NCI-H82 treated with DMSO at 0.1 percent for 48 hours (cell line): ENCODE measurements around the gene RUNX1.

Source experiments
- DNase-seq: peaks from one replicate; lab custom pipeline; 2025; ENCODE audit not compliant: unreplicated experiment; lab: John Stamatoyannopoulos, UW

The RUNX1 gene

GRCh38 chr21:34859976-34860653 lies 189.0 kb downstream of the RUNX1 start:
- no peak for DNase-seq

- no peak for DNase-seq
Measured at GRCh38 chr21:34858559-34858958, 190.5 kb downstream of the RUNX1 start.

GRCh38 chr21:34857874-34858273 lies 191.2 kb downstream of the RUNX1 start:
- DNase-seq: no peak

GRCh38 chr21:34857122-34857713 lies 191.9 kb downstream of the RUNX1 start:
- no peak for DNase-seq

GRCh38 chr21:34852448-34852847 lies 196.7 kb downstream of the RUNX1 start:
- no peak for DNase-seq

- DNase-seq: no peak
Measured at GRCh38 chr21:34850166-34850690, 198.9 kb downstream of the RUNX1 start.

- DNase-seq: no peak
Measured at GRCh38 chr21:34846601-34847112, 202.4 kb downstream of the RUNX1 start.

- no peak for DNase-seq
Measured at GRCh38 chr21:34845521-34846451, 203.3 kb downstream of the RUNX1 start.

GRCh38 chr21:34844924-34845238 lies 204.2 kb downstream of the RUNX1 start:
- no peak for DNase-seq

- no peak for DNase-seq
Measured at GRCh38 chr21:34844013-34844923, 204.8 kb downstream of the RUNX1 start.

- no peak for DNase-seq
Measured at GRCh38 chr21:34843562-34843961, 205.5 kb downstream of the RUNX1 start.

GRCh38 chr21:34841154-34841553 lies 207.9 kb downstream of the RUNX1 start:
- no peak for DNase-seq

- no peak for DNase-seq
Measured at GRCh38 chr21:34840693-34841092, 208.4 kb downstream of the RUNX1 start.

- no peak for DNase-seq
Measured at GRCh38 chr21:34838956-34839820, 209.9 kb downstream of the RUNX1 start.

- DNase-seq: no peak
Measured at GRCh38 chr21:34836933-34837505, 212.1 kb downstream of the RUNX1 start.

GRCh38 chr21:34836103-34836932 lies 212.8 kb downstream of the RUNX1 start:
- DNase-seq: no peak

GRCh38 chr21:34835526-34835925 lies 213.6 kb downstream of the RUNX1 start:
- no peak for DNase-seq

- no peak for DNase-seq
Measured at GRCh38 chr21:34834852-34835501, 214.1 kb downstream of the RUNX1 start.
